GM19043 (cell line): ENCODE measurements around the gene PRKCE.

Experiments
- ATAC-seq: cut with Tn5 transposase; IDR thresholded peaks from one replicate; pipeline ENCODE4 v1.9.1; 2021; ENCODE audit warnings: low read depth; ENCODE audit not compliant: unreplicated experiment

Gene PRKCE

GRCh38 chr2:45975752-45976517, 324.5 kb downstream of the PRKCE start:
- ATAC-seq = no peak

- ATAC-seq = no peak
Observed at GRCh38 chr2:45978302-45978859, 326.9 kb downstream of the PRKCE start.

DNA sequence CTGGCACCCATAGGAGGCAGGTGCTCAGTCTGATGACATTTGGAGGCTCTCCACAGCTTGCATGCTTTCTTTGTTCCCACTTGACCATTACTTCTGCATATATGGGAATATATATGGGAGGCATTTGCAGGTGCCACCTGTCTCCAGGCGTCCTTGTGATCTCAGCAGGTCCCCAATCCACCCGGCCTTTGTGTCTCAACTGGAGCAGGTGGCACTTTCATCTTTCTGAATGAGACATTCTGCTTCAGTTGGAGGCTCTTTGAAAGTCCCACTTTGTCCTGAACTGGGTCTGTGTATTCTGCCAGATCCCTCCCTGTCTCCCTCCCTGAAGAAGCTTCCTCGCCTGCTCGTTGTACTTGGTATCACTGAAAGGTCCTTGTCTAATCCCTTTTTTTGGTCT, 327.6 kb downstream of the PRKCE start:
- ATAC-seq = no peak

DNA sequence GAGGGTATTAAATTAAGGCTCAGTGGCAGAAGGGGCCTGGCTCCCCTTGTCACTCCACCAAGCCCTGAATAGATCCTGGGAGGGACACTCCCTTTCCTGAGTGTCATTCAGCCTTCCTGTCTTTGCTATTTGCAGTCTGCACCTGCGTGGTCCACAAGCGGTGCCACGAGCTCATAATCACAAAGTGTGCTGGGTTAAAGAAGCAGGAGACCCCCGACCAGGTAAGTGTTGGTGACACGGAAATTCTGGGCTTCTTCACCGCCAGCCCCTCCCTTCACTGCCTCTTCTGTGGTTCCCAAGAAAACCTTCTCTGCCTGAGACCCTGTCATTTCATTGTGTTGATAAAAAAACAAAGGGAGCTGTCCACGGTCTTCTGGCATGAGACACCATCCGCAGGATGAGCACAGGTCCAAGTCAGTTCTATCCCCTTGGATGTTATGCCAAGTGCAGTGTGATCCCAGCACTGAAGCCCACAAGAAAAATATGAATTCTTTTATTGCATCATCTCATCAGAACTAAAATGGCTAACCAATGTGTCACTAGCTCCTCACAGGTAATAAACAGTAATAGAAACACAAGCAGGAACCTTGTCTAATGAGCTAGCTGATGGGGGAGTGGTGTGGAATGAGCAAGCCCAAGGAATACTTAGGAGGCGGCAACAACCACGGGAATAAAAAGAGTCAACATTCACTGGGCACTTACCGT, 328.8 kb downstream of the PRKCE start:
- ATAC-seq = no peak

DNA sequence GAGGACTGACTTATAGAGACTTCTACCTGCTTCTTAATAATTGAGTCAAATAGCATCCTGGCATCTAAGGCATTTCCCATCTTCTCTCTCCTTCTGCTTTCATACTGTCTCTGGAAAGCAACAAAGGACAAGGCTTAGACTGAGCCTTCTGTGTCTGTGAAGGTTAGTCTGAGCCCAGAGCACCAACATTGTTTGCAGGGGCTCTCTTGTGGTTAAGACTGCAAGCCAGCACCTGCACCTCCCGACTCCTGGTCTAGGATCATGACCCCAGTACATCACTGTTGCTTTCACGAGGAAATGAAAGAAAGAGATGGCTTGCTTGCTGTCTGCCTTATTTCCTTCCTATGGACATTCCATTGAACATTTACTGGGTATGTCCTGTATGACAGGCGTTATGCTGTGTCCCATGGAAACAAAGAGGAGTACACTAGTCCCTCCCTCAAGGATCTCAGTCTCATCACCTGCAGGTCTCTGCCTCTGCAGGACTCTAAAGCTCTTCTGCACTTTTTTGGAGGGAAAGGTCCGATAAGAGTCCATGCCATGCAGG, 330.0 kb downstream of the PRKCE start:
- ATAC-seq = no peak

DNA sequence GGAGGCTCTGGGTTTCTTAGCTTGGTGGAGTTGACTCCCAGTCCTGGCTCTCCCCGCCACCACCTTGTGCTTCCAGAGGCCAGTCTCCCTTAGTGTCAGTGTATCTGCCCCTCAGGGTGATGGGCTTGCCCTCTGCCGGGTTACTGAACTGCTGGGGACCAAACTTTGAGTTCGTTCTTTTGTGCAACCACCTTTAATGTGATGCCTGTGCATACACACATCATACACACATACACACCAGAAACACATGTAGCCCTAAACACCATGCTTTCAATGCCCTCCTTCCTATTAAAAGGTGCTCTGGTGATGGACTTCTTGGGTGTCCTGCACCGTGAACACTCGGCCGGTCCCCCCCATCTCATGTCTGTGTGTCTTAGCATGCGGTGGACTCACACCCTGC, 330.6 kb downstream of the PRKCE start:
- ATAC-seq = no peak

DNA sequence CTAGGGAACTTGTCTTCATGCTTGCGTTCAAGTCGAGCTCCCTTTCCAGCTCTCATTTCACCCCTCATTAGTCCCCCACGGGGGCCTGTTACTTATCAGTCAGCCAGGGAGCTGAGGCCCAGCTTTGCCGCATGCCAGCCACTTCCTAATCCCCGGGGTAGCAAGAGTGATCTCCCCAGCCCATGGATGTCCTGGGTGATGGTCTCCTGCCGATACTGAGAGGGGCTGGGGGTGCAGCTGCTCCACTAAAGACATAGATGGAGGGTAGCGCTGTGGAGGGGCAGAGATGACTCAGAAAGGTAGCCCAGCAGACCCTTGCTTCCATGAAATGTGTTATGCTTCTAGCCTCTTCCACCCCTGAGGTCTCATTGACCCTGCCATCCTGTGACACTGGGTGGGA, 331.7 kb downstream of the PRKCE start:
- ATAC-seq = no peak

- ATAC-seq = no peak
Observed at GRCh38 chr2:45984366-45984765, 332.9 kb downstream of the PRKCE start.

DNA sequence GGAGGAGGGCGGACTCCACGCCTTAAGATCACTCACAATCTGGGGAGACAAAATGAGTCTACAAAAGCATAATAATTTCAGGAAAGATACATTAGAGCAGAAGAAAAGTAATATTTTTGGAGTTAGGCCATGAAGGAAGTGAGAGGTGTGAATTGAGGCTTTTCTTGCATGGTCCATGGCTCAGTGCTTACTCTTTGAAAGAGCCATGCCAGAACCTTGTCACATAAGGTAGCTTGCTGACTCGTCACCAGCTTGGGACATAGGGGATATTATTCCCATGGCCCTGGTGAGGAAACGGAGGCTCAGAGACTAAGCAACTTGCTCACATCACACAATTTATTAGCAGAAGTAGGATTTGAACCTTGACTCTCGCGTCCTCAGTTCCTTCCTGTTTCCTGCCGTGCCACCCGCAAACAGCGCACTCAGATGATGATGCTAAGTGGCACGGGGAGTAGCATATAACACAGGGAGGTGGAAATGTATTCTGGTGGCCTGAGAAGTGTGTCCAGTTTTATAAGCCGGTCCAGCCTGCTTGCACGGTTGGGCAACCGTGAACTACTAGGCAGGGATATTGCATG, 333.5 kb downstream of the PRKCE start:
- ATAC-seq = no peak

DNA sequence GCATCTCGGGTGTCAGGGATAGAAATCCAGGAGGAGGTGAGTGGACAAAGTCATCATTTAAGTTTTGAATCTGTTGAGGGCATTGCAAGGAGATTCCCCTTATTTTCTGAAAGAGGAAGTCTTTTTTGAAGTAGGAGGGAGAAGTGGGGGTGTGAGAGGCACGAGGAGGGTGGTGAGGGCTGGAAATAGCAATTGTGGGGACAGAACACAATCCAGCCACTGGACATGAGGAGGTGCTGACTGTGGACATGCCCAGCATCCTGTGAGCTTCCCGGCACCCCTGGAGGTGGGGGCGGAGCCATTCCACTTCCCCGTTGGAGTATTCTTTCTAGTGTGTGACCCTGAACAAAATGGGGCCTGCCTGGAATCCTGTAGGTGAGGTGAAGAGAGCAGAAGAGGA, 335.0 kb downstream of the PRKCE start:
- ATAC-seq = no peak

- ATAC-seq = no peak
Observed at GRCh38 chr2:45987856-45988255, 336.4 kb downstream of the PRKCE start.

DNA sequence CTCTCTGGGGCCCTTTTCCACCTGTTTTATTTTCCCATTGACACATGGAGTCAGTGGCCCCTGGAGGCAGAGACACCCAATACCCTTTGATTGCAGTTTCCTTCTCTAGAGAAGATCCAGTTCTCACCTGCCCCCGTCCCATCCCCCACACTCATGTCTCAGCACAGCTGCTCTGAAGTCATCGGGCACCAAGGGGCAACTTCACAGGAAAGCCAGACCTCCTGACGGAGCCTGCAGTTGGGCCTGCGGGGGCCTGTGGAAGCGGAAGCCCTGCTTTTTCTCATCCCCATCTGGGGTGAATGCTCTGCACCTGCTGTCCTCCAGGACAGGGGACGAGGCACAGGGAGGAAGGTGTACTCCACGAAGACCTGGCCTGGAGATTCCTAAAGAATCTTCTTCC, 337.4 kb downstream of the PRKCE start:
- ATAC-seq = no peak

- no peak for ATAC-seq
Observed at GRCh38 chr2:45990131-45990530, 338.7 kb downstream of the PRKCE start.

GRCh38 chr2:45992021-45992740, 340.7 kb downstream of the PRKCE start:
- ATAC-seq = no peak

DNA sequence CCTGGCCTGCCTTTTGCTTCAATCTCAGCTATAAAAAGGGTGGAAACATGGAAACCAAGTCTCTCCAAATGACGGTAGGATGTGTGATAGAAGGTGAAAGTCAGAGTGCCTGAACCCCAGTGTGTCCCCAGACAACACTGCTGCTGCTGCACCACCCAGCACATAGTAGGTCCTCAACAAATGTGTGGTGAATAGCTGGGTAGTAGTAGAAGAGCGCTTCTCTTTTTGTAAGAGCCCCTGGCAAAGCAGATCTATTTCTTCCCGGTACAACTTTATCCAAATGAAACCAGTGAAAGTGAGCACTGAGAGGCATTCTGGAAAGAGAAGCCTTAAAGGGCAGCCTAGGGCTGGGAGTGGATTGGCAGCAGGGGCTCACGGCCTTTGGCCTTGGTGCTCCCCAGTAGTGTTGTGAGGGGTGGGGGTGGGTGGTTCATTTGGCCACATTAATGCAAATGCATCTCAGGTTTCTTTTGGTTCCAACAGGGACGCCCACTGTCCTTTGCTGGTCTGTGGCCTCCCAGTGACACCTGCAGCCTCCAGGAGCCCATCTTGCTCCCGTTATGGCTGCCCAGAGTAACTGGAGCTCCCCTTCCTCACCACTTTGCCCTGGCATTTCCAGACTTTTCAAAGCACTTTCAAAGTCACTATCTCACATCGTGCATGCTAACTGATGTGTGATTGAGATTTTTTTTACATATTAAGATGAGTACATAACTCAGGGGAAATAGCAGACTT, 341.4 kb downstream of the PRKCE start:
- no peak for ATAC-seq

DNA sequence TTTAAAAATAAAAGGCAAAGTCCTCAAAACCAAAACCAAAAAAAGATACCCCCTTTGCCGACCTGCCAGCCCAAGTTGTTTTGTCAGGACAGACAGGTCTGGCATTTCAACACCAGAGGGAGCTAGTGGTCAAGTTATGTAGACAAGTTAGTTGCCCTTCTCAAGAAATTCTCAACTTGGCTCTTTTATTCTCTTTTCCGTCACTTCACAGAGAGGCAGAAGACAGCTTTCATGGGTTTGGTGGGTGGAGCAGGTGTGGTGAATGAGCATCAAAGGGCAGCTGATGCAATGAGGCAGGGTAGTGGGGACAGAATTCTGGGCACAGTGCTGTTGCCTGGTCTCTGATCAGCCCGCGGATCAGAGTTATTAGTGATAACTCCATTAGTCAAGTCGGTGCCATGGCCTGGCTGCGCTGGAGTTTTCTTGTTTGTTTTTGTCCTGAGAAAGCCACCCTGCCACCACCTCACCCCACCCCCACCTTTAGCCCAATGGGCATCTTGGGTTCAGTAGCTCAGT, 342.1 kb downstream of the PRKCE start:
- ATAC-seq = no peak

DNA sequence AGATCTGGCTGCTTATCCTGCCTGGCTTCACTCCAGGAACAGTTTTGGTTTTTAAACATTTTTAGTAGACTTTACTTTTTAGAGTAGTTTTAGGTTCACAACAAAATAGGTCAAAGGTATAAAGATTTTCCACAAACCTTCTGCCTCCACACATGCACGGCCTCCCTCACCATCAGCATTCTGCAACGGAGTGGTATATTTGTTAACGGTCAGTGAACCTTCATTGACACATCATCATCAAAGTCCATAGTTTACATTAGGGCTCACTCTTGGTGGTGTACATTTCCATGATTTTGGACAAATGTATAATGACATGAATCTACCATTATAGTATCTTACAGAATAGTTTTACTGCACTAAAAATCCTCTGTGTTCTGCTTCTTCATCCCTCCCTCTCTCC, 342.6 kb downstream of the PRKCE start:
- ATAC-seq = no peak

DNA sequence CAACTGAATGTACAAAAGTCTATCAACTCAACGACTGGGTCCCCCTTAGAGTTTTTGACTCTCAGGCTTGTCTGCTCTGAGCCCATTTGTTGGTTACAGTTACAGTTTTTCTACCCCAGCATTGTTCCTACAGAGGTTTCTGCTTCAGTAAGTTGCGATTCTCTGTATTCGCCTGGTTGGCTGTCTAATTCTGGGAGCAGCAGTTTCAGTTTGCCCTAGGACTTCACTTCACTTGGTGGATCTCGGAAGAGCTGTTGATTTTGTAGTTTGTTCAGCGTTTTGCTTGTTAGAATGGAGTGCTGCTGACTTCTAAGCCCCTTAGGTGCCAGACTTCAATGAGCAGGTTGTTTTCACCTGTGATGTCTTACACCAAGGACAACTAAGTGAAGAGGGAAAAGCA, 349.2 kb downstream of the PRKCE start:
- no peak for ATAC-seq

DNA sequence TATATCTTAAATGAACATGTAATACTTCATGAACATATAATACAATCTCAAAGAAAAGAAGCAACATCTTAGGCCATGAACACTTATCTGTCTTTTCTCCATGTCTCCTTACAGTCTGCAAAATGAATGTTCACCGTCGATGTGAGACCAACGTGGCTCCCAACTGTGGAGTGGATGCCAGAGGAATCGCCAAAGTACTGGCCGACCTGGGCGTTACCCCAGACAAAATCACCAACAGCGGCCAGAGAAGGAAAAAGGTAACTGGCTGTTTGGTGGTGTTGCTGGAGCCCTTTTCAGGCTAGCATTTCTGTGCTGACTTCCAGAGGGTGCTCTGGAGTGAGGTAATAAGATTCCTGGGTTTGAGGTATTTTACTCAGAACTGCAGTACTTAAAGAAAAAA, 349.8 kb downstream of the PRKCE start:
- ATAC-seq = no peak
